HL-60/S4 (cell line): ENCODE results near the gene TMEM132D.
"Not testable (repeated sequence)": the region's sequence is repeated elsewhere in the genome, so short reads cannot be mapped to it uniquely, and the experiment has no call there.

Source experiments
- in situ Hi-C: fragments of 300-500 bp; cut with MboI; formaldehyde crosslinking; loops from 2 replicates; pipeline ENCODE4 v1.14.3; 2022; ENCODE audit warnings: low sequenced_read_pairs

The TMEM132D gene

DNA sequence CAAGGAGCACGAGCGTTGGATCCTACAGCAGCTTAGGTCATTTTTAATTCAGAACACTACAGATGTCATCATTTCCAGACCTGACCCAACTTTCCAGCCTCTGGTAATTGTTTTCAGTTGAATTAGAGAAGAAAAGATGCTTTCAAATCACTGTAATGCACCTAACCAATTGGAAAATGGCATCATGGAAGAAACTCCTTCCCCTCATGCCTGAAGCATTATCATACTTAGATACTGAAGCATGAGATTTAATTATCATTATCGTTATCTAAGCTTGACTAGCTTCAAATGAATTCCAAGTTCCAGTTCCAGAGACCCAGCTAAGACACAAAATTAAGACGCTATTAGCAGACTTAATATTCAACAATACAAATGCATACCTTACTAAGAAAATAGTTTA is 299.3 kb downstream of the TMEM132D start:
- in situ Hi-C loops: no loop called here

DNA sequence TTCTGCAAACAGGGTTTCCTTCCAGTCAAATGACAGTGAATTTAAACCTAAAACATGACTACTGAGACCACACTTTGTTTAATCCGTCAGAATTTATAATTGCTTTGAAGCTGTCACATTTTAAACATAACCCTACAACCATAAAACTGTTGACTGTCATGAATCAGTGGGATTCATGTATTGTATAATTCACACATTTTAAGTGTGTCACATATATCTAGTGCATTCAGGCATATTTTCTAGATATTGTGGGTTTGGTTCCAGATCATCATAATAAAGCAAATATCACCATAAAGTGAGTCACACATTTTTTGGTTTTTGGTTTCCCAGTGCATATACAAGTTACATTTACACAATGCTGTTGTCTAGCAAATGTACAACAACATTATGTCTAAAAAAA is 304.4 kb downstream of the TMEM132D start:
- in situ Hi-C loops: no loop called here

DNA sequence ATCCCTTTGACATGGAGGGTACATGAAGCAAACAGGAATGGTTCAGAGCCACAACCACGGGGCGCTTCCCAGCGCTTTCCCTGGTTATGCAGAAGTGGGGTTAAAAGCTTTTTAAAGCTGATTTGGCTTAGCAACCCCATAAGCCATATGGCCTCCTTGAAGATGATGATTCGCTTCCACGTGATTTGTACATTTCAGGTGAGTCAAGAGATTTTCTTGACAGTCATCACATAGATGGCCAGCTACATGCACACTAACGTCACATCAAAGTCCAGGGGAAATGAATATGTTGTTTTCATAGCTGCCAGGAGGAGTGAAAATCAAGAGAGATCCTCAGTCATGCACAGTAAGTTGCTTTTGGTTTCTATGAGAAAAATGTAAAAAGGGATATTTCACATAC is 309.7 kb downstream of the TMEM132D start:
- in situ Hi-C loops: no loop called here

DNA sequence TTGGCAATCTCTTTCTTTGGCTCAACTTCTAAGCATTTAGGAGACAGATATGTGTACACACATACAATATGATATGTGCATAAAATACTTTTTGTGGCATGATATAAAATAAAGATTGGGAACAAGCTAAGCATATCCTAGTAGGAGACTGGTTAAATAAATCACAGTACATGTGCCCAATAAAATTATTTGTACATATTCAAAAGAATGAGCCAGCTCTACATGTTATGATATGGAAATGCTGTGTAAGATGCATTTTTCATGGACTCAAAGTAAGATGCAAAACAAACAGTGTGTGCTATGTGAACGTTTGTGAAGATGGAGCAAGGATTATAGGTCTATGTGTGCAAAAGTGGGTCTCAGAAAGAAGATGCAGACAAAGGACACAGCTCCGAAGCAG is 311.4 kb downstream of the TMEM132D start:
- in situ Hi-C loops: no loop called here

DNA sequence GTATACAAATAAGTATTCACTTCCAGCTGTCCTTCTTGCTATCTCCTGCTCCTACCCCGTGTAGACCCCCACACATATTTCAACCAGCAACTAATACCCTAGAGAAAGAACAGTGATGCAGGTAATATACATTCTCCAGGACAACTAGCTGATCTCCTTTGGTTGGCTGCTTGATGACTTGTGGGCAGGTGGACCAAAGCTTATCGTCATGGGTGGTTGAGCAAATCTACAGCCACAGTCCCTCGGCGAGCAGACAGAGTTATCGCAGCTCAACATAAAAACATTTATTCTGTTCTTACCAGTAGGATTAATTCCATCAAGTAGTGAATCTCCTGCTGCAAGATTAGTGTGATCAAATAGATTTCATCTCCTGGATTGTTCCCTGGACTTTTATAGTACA is 314.3 kb downstream of the TMEM132D start:
- in situ Hi-C loops: no loop called here

DNA sequence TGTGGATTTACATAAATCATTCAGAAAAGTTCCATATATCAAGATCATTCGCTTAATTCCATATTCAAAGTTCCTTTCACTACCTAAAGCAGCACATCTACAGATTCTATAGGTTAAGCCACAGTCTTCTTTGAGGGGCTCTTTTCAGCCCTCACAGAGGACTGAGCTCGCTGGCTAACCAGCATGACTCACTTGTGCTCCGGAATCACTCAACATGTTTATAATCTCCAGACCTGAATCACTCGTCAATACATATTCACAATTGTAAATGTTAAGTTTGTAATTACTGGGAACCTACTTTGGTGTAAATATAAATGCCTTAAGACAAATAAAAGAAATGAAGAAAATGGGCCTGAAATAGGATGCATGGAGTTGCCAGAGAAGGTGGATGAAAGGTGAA is 315.7 kb downstream of the TMEM132D start:
- in situ Hi-C loops: no loop called here

DNA sequence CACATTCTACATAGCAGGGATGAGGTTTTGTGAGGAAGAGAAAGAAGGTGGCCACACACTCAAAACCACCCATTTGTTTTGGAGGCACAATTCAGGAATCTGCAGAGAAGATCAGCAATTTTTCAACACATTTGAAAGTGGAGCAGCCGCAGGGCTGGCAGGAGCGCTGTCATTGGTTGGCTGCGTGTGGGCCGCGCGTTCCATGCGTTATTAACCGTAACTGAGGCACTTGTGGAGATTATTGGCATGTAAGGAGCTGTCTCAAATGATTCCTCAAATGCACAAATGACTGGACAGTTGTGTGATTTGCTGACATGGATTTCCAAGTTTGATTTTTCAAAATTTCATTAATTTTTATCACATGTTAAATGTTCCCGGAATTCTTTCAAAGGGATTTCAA is 318.5 kb downstream of the TMEM132D start:
- in situ Hi-C loops: no loop called here

DNA sequence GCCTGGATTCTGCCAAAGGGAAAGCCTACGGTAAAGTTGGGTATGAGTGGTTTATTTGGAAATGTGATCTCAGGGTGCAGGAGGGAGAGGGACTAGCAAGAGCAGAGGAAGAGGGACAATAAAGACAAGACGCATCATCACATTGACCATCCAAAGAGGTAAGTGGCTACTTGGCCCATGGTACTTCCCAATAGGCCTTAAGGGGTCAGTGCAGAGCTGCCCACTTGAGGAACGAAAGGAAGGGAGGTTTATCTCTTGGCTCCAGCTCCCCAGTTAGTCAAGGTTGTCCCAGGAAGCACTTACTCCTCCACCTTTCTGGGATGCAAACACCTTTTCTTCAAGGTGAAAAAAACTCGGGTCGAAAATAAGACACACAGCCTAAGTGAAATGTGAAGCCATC is 323.9 kb downstream of the TMEM132D start:
- in situ Hi-C loops: no loop called here

DNA sequence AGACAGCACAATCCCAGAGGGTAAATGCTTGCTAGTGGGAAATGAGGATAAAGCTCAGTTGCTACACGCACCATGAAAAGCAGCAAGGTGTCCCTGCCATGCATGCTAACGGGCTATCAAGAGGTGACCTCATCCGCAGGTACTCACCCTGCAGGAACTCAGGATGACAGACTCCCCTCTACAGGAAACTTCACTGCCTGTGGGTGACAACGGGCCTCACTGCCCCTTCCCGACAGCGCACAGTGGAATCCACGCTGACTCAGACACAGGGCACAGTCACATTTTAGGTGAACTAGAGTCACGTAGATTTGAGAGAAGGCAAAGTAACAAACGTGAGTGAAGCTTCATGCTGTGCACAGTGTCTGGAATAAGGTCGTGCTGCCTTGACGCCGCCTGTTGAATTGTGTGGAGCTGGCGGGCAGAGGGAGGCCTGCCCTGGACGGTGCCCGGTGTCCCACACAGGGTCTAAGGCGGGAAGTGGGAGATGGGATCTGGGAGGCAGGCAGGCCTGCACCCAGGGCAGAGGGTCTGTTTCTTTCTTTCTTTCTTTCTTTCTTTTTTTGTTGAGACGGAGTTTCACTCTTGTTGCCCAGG is 331.8 kb downstream of the TMEM132D start:
- in situ Hi-C loops: no loop called here

DNA sequence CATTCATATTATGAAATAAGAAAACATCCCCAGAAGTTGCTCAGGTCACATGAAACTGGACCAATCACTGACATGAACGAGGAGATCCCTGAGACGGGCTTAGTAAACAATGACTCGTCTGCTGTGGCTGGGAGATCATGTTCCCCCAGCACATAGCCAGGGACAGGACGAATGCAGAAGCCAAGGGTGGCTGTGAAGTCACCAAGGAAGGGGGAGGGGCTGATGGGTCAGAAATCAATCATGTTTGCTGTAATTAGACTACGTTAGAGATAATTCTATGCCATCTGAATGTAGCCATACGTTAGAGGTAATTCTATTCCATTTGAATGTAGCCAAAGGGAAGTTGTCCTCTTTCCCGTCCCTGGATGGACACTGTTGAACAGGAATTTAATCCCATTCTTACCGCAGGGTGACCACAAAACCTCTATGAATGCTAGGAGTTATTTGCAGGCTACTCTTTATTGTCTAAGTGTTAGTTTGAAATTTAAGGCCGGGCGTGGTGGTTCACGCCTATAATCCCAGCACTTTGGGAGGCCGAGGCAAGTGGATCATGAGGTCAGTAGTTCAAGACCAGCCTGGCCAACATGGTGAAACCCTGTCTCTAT is 332.9 kb downstream of the TMEM132D start:
- in situ Hi-C loops: no loop called here

DNA sequence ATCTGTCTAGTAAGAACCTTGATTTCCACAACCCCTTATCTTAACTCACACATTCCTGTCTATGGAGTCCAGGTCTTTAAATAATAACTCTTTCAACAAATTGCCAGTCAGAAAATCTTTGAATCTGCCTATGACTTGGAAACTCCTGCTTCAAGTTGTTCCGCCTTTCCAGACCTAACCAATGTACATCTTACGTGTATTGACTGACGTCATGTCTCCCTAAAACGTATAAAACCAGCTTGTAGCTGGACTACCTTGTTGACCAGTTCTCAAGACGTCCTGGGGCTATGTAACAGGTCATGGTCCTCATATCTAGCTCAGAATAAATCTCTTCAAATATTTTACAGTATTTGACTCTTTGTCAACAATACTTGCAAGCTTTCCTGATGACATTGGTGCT is 337.0 kb downstream of the TMEM132D start:
- in situ Hi-C loops: no loop called here

DNA sequence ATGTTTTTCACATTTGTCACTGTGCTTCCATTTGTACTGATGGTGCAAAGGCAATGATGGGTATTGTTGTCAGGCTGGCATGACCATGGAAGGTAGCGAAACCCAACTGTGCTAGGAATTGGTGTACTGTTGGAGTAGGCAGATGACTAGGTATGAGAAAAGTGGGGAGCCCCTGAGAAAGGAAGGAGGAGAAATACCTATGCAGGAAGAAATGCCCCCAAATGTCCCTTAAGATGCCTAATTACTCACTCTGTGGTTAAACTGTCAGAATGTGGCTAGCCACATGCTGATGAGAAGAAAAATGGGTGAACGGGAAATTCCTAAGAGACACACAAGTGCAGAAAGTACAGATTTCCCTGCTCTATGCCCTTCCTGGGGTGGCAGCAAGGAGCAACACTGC is 339.1 kb downstream of the TMEM132D start:
- in situ Hi-C loops: no loop called here

DNA sequence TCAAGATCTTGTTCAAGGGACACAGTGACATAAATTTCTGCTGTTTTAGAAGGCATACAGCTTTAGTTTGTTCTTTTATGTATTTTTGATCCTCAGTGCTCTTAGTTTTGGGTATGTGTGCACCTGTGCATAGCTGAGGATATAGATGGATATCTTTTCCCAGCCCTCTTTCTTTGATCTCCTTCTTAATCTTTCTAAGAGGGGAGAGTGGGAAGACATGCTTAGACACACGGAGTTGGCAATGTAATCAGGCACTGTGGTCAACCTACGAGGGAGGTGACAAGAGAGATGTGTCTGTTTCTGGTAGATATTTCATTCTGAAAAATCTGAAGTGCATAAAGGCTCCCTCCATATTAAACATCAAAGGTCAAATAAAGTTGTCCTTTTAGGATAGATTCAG is 340.6 kb downstream of the TMEM132D start:
- in situ Hi-C loops: no loop called here

DNA sequence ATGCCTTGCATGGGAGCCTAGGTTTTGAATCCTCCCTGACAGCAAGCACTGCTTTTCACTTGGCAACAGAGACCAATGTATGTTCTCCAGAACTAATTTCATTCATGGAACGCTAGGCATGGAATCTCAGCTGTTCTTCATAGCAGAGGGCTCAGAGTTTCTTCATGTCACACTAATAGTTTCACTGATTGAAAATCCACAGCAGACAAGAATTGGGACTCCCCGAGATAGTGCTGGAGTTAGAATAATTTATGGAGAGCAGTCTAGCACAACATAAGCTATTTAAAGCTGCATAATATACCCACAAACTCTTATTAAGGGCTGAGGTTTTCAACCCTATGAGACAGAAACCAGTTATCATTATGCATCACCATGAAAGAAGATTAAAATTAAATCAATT is 342.5 kb downstream of the TMEM132D start:
- in situ Hi-C loops: no loop called here

DNA sequence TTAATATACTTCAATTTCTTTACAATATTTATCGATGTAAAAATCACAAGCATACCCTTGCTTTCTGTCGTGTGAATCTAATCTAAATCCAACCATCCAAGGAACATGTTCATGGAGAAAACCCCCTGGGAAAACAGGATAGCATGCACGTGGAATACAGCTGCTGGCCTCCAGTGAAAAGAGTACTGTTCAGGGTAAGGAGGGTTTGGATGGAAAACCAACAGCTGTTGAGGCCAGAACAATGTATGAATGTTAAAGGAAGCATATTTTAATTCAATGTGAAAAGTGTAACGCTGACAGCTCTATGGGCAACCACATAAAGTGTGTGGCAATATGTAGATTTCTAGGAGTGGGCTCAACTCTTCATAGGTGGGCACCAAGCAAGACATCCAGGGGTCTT is 344.0 kb downstream of the TMEM132D start:
- in situ Hi-C loops: no loop called here

DNA sequence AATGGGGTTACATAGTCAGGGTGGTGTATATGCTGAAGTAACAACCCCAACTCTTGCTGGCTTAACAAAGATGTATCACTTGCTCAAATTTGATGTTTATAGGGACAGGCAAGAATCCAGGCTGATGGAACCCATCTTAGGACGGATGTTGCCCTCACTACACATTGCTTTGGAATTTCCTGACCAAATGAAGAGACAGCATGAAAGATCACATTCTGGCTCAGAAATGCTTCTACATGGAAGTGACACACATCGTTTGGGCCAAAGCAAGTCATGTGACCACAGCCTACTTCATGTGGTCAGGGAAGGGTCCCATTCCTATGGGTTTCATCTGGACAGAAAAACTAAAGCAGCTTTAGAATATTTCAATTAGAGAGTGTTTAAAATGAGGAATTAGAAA is 345.8 kb downstream of the TMEM132D start:
- in situ Hi-C loops: no loop called here

DNA sequence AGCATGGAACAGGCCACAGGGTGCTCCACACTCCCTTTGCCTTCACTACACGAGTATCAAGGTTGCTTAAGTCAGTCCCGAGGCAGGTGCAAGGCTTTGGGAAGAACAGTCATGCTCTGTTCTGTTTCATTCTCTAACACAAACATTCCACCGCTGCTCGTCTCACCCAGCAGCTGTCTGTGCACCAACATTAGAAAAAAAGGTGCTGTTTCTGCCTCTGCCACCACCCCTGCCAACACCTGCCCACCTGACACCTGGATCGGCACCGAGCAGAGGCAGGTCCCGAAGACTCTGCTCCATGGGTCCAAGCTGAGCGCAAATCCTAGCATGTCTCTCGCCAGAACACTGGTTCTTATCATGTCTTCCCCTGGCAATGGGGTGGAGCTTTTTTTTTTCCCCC is 347.7 kb downstream of the TMEM132D start:
- in situ Hi-C loops: no loop called here

DNA sequence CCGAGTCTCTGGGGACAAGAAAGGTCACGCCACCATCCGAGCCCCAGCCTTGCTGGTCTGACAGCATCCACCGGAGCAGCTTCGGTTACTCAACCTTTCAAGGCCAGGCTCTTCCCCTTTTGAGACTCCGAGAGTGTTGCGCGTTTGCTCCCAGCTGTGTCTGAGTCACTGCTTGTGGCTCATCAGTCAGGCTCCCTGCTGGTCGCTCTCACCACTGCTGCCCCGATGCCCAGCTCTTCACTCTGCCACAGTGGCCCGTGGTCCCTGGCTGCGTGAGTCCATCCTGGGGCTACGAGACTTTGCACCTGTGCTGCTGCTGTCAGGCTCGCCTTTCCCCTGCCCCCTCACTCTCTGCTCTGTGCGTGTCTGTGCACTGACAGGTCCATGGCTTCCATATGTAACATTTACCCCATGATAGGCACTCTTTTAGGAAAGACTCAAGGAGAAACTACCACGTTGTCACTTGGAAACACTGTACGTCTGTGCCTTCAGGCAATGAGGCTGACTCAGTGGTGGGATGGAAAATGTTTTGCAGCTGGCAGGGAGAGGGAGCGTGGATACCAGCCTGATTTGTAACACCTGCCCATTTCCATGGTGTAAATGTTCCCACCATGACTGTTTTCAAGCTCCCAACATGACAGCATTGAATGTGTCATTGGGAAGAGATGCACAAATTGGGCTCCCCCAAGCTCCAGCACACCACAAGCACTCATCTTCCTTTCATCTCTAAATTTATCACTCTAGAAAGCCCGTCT is 350.7 kb downstream of the TMEM132D start:
- in situ Hi-C loops: no loop called here

DNA sequence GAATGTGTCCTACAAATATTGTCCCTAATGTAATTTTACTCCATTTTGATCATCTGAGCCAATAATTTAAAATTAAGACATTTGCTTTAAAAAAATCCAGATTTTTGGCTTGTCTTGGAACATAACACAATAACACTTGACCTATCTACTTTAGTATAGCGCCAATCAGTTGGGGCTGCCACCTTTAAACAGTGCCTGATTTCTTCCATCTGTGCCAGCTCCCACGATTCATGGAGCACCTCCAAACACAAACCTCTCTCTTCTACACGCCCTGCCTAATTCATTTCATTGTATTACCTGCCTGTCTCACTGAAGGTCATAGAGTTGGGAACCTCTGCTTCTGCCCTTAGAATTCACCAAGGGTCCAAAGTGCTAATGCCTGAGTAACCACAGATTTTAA is 352.4 kb downstream of the TMEM132D start:
- in situ Hi-C loops: no loop called here

DNA sequence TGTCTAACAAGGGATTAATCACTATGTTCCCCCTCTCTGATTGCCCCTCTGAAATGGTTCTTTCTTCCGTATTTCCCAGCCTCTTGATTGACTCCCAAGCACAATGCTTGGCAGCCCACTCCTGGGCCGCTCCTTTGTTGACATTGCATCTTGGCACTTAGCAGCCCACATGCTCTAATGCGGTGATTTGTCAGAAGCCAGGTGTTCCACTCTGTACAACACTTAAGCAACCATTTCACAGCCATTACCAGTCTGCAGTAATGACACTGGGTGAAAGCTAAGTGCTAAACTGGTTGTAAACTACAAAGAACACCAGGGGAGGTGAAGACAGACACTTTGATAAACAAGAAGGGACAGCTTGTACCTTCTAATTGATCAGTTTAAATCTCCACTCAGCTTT is 353.5 kb downstream of the TMEM132D start:
- in situ Hi-C loops: no loop called here

DNA sequence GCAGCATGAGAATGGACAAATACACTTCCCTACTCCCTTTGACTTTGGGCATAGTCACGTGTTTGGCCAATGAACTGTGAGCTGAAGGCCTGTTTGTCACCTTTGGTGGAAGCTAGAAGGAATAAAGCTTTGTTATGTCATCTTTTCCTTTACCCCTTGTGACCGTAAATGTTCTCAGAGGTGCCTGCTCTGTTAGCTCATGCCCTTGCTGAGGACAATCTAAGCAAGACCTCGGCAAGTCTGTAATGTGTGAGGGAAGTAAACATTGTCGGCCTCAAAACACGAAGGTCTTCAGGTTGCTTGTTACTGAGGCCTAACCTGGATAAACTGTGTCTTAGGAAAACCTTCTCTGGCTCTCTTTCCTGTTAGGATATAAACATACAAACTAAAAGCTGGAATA is 354.2 kb downstream of the TMEM132D start:
- in situ Hi-C loops: no loop called here

DNA sequence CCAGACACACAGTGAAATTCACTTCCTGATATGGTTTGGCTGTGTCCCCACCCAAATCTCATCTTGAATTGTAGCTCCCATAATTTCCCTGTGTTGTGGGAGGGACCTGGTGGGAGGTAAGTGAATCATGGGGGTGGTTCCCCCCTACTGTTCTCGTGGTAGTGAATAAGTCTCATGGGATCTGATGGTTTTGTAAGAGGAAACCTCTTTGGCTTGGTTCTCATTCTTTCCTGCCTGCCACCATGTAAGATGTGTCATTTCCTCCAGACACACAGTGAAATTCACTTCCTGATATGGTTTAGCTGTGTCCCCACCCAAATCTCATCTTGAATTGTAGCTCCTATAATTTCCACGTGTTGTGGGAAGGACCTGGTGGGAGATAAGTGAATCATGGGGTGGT is 354.8 kb downstream of the TMEM132D start:
- in situ Hi-C loops: not testable (repeated sequence)

DNA sequence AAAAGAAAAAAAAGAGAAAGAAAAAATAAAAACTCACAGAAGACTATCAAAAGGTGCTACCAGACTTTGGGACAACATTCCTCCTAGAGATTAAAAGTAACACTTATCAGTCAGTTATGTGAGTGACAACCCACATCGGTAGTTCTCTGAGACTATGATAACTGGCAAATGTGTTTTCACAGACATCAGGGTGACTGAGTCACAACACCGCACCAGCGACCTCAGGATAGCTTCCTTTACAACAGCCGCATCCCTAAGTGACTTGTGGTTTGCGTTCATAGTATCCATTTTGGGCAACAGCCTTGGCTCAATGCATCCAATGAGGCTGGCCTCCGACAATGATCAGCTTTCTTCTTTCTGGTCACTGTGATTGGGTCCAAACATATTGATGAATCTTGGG is 359.1 kb downstream of the TMEM132D start:
- in situ Hi-C loops: no loop called here
